Fibroblast of lung (primary cell): ENCODE data around the gene FER. TPM values are rescaled to one million over a fixed set of nuclear protein-coding genes. Genes with fewer than 3 reads are reported as not detected.
A peak's percentile ranks its signal among the peaks of the same experiment; 100 is the strongest.

ENCODE experiments used
- DNase-seq, 2 donors: peaks; one replicate each; pipeline versions ENCODE4 v3.0.0 to v3.0.0-alpha.2; 2010; ENCODE audit warnings: low read depth in 2 of 2
- H2AFZ ChIP-seq: 2 replicates; pipeline ENCODE4 v1.5.1; 2012; ENCODE audit warnings: low read length, control low read depth, inconsistent platforms
- H3K27ac ChIP-seq: 2 replicates; pipeline ENCODE4 v1.5.1; 2011; ENCODE audit warnings: low read length, control low read depth; ENCODE audit not compliant: insufficient read depth
- H3K27me3 ChIP-seq: 2 replicates; pipeline ENCODE4 v1.5.1; 2011; ENCODE audit warnings: mild to moderate bottlenecking, low read length; ENCODE audit not compliant: control insufficient read depth, insufficient read depth
- H3K36me3 ChIP-seq: 2 replicates; pipeline ENCODE4 v1.5.1; 2011; ENCODE audit warnings: low read length; ENCODE audit not compliant: control insufficient read depth, insufficient read depth
- H3K4me1 ChIP-seq: 2 replicates; pipeline ENCODE4 v1.5.1; 2011; ENCODE audit warnings: low read length; ENCODE audit not compliant: control insufficient read depth, insufficient read depth; ENCODE audit errors: extremely low read depth
- H3K4me2 ChIP-seq: 2 replicates; pipeline ENCODE4 v1.5.1; 2011; ENCODE audit warnings: low read length, control low read depth; ENCODE audit not compliant: insufficient read depth; ENCODE audit errors: extremely low read depth
- H3K4me3 ChIP-seq, 4 experiments: fragments of 200-600 bp in 1 of 4; sonication (generic) in 1 of 4; replicated peaks in 1 of 4; 2 replicates each; pipeline ENCODE4 v1.5.1; 2011 to 2016; ENCODE audit warnings: low read length in 4 of 4, low read depth in 3 of 4, mild to moderate bottlenecking in 3 of 4, control low read depth in 2 of 4, inconsistent platforms in 1 of 4, mixed read lengths in 1 of 4; ENCODE audit not compliant: insufficient read depth in 1 of 4; ENCODE audit errors: control extremely low read depth in 1 of 4
- H3K79me2 ChIP-seq: 2 replicates; pipeline ENCODE4 v1.5.1; 2012; ENCODE audit warnings: mild to moderate bottlenecking, low read length, inconsistent platforms; ENCODE audit not compliant: control insufficient read depth, insufficient read depth
- H3K9ac ChIP-seq: 2 replicates; pipeline ENCODE4 v1.5.1; 2011; ENCODE audit warnings: mild to moderate bottlenecking, low read length, control low read depth; ENCODE audit not compliant: insufficient read depth
- H3K9me3 ChIP-seq: 2 replicates; pipeline ENCODE4 v1.5.1; 2012; ENCODE audit warnings: low read depth, low read length; ENCODE audit not compliant: control insufficient read depth, insufficient read depth
- H4K20me1 ChIP-seq: 2 replicates; pipeline ENCODE4 v1.5.1; 2011; ENCODE audit warnings: low read length; ENCODE audit not compliant: control insufficient read depth, insufficient read depth; ENCODE audit errors: extremely low read depth
- EZH2 ChIP-seq: IDR thresholded peaks from 2 replicates; pipeline ENCODE4 v1.5.1; 2012; ENCODE audit warnings: low read length, control low read depth, mild to moderate bottlenecking; ENCODE audit errors: missing control alignments
- polyA plus RNA-seq, 2 donors: library from polyadenylated mRNA; depleted of rRNA in 1 of 2; stranded (reverse) in 1 of 2; unstranded in 1 of 2; fragments of >200 nt; gene quantifications; 2 replicates each; pipeline ENCODE4 v1.2.1, GENCODE V29; 2011 to 2012; ENCODE audit warnings: missing spikeins in 1 of 2
- total RNA-seq: library from RNA; depleted of rRNA; stranded (reverse); fragments of >200 nt; gene quantifications from 2 replicates; pipeline ENCODE4 v1.2.1, GENCODE V29; 2014
- TF ChIP-seq, protein P1 (sequence below), 2 donors: IDR thresholded peaks in 1 of 2; conservative IDR thresholded peaks in 1 of 2; 1 replicate in 1 of 2; 2 replicates in 1 of 2; pipeline ENCODE4 v1.5.1; 2011 to 2012; ENCODE audit warnings: low read length in 2 of 2, control low read depth in 1 of 2, inconsistent platforms in 1 of 2, low read depth in 1 of 2, mild to moderate bottlenecking in 1 of 2

The FER gene
- total and polyA plus RNA-seq, 2 donors (not counting 1 experiment from before 2014, with no cell fraction given) = 12.2 to 21.3 TPM

DNA sequence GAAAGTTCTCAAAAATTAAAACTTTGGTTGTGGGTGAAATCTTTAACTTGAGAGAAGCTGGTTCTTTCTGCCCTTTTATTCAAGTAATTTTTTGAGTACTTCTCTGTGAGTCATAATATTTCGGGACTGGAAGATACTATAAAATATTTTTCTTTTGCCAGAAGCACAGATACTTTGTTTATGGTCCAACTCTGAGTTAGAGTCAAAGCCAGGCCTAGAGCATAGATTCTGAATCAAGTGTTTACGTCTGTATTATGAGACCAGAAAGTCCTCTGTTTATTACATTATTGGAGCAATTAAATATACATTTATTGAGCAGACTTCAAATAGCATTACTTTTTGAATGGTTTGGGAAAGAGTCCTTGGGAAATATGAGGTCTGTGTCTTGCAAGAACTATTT, 187.9 kb downstream of the FER start:
- Histone ChIP-seq H3K27ac (no peak overlapping the region), H3K4me2 (no peak overlapping the region), H3K27me3 (no peaks in the 10 kb centered on the region), H4K20me1 (no peaks in the 10 kb centered on the region), H3K4me1 (no peaks in the 10 kb centered on the region), H3K4me3 (no peak overlapping the region), H3K9me3 (no peaks in the 10 kb centered on the region), H2AFZ (no peak overlapping the region), H3K79me2 (no peaks in the 10 kb centered on the region), H3K36me3 (no peaks in the 10 kb centered on the region), H3K9ac (no peak overlapping the region)
- TF ChIP-seq, protein P1, sequence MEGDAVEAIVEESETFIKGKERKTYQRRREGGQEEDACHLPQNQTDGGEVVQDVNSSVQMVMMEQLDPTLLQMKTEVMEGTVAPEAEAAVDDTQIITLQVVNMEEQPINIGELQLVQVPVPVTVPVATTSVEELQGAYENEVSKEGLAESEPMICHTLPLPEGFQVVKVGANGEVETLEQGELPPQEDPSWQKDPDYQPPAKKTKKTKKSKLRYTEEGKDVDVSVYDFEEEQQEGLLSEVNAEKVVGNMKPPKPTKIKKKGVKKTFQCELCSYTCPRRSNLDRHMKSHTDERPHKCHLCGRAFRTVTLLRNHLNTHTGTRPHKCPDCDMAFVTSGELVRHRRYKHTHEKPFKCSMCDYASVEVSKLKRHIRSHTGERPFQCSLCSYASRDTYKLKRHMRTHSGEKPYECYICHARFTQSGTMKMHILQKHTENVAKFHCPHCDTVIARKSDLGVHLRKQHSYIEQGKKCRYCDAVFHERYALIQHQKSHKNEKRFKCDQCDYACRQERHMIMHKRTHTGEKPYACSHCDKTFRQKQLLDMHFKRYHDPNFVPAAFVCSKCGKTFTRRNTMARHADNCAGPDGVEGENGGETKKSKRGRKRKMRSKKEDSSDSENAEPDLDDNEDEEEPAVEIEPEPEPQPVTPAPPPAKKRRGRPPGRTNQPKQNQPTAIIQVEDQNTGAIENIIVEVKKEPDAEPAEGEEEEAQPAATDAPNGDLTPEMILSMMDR (conservative IDR thresholded peaks at IDR 0.05 in 1 of 2, IDR thresholded peaks at IDR 0.05 in 1 of 2; ENCODE audit: low read depth in 1 of 2, low read length in 2 of 2) = no peak
- TF ChIP-seq EZH2 = no peak
- peak in 1 of 2 donors; percentile 50 for DNase-seq

DNA sequence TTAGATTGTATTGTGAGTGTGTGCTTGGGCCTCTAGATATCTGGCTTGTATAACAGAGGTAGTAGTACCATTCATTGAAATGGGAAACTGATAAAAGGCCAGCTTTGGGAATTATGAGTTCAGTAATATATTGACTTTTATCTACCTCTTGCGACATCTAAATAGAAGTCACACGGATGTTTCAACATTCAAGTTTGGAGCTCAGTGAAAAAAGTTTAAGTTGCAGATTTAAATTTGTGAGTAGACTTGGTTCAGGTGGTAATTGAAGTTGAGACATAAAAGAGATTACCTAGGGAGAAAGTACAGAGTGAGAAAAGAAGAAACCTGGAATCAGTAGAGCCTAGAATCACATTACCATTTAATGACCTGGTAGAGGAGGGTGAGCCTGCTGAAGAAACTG, 189.5 kb downstream of the FER start:
- Histone ChIP-seq H3K9ac (no peak overlapping the region), H3K4me2 (no peak overlapping the region), H4K20me1 (no peaks in the 10 kb centered on the region), H3K4me1 (no peaks in the 10 kb centered on the region), H3K27ac (no peak overlapping the region), H3K79me2 (no peaks in the 10 kb centered on the region), H3K36me3 (no peaks in the 10 kb centered on the region), H3K9me3 (no peaks in the 10 kb centered on the region), H3K27me3 (no peaks in the 10 kb centered on the region), H3K4me3 (no peak overlapping the region), H2AFZ (no peak overlapping the region)
- TF ChIP-seq, protein P1 (conservative IDR thresholded peaks at IDR 0.05 in 1 of 2, IDR thresholded peaks at IDR 0.05 in 1 of 2; ENCODE audit: low read depth in 1 of 2, low read length in 2 of 2) = no peak
- TF ChIP-seq EZH2 = no peak
- peak in 1 of 2 donors; percentile 7 for DNase-seq

DNA sequence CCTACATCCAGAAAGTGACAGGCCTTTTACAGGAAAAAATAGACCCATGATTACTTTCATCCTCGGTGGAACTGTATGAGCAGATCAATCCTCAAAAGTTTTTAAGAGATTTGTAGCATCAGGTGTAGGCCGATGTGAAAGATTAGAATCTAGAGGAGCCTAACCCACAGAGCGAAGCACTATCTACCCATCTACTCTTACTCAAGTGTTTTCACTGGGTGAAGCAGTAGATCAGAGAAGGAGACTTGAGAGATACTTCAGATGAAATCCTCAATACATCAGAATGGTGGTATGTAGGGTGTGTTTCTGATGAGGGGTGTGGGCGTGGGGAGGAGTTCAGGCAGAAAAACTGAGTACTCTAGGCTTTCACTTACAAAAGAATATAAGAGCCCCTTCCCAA, 192.8 kb downstream of the FER start:
- TF ChIP-seq, protein P1 (conservative IDR thresholded peaks at IDR 0.05 in 1 of 2, IDR thresholded peaks at IDR 0.05 in 1 of 2; ENCODE audit: low read depth in 1 of 2, low read length in 2 of 2) = no peak
- TF ChIP-seq EZH2 = no peak

More for the DNA sequence above, 192.8 kb downstream of the FER start:
- no peak overlapping the region for H3K27ac ChIP-seq
- H4K20me1 ChIP-seq = no peaks in the 10 kb centered on the region
- H3K27me3 ChIP-seq = no peaks in the 10 kb centered on the region
- H3K9me3 ChIP-seq = no peaks in the 10 kb centered on the region
- H2AFZ ChIP-seq = no peak overlapping the region
- DNase-seq = no peak
- no peak overlapping the region for H3K4me3 ChIP-seq
- H3K4me1 ChIP-seq = no peaks in the 10 kb centered on the region
- H3K36me3 ChIP-seq = no peaks in the 10 kb centered on the region
- H3K4me2 ChIP-seq = no peak overlapping the region
- no peak overlapping the region for H3K9ac ChIP-seq
- H3K79me2 ChIP-seq = no peaks in the 10 kb centered on the region
